ENCODE data around the gene CIRBP. TPM values are rescaled to one million over a fixed set of nuclear protein-coding genes. Genes with fewer than 3 reads are reported as not detected.

Gene CIRBP
- total and polyA plus RNA-seq, 2 of the 13 experiments (the other 11 are each of a cell fraction or from before 2014, with no cell fraction given): 133 to 140 TPM

GRCh38 chr19:1249990-1250436, 19.1 kb upstream of the CIRBP start (continued):
- TF ChIP-seq ZNF430 (CRISPR knock-in tag; IDR thresholded peaks at IDR 0.05) (no peak), SRSF9 (IDR thresholded peaks at IDR 0.05; ENCODE audit: borderline replicate concordance, insufficient read depth, low read depth, low read length, poor library complexity, severe bottlenecking) (no peak), RBM22 (optimal IDR thresholded peaks at IDR 0.05; ENCODE audit: low read length) (peak; percentile 52), SETDB1 (CRISPR knock-in tag; IDR thresholded peaks at IDR 0.05; ENCODE audit: borderline replicate concordance) (no peak), ATF7-NPFF (CRISPR knock-in tag; IDR thresholded peaks at IDR 0.05; ENCODE audit: low read depth) (no peak), ZNF512B (CRISPR knock-in tag; IDR thresholded peaks at IDR 0.05; ENCODE audit: borderline replicate concordance) (no peak), IRF1 (CRISPR knock-in tag; IDR thresholded peaks at IDR 0.05; ENCODE audit: low read depth) (no peak), MLXIP (CRISPR knock-in tag; IDR thresholded peaks at IDR 0.05; ENCODE audit: borderline replicate concordance) (no peak), E2F1 (CRISPR knock-in tag; IDR thresholded peaks at IDR 0.05) (no peak), MTERF4 (CRISPR knock-in tag; IDR thresholded peaks at IDR 0.05) (no peak), CAMTA2 (CRISPR knock-in tag; IDR thresholded peaks at IDR 0.05; ENCODE audit: borderline replicate concordance) (no peak), RBFOX2 (IDR thresholded peaks at IDR 0.05; ENCODE audit: low read depth, low read length) (no peak; the same call in 1 of the 2 replicates), ZBTB14 (CRISPR knock-in tag; IDR thresholded peaks at IDR 0.05) (0 out of 2 replicates have a peak, but pooled peaks have one; percentile 7), ZNF7 (CRISPR knock-in tag; IDR thresholded peaks at IDR 0.05) (no peak), ZNF160 (CRISPR knock-in tag; IDR thresholded peaks at IDR 0.05) (no peak), ZNF709 (CRISPR knock-in tag; IDR thresholded peaks at IDR 0.05) (no peak)

All from HepG2 (cell line).